ENCODE results near the gene PDCD6IP.
"Not testable (repeated sequence)": the region's sequence is repeated elsewhere in the genome, so short reads cannot be mapped to it uniquely, and the experiment has no call there.

Gene PDCD6IP

DNA sequence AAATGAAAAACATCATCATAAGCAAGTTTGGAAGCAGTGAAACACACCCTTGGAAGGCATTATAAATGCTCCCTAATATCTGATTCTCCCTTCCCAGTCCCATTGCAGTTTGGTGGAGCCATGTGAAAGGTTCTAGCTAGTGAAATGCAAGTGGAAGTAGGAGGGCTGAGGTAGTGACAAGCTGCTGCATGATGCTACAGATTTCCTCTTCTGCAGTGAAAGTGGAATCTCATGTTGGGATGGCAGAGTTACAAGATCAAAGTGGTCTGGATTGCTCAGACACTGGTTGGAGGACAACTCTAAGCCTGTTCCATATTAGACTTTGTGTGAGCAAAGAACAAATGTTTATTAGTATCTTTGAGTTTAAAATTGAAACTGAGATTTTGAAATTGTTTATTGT is 3.3 kb upstream of the PDCD6IP start:
- DNase-seq (ENCODE audit: low read depth), result no peak

DNA sequence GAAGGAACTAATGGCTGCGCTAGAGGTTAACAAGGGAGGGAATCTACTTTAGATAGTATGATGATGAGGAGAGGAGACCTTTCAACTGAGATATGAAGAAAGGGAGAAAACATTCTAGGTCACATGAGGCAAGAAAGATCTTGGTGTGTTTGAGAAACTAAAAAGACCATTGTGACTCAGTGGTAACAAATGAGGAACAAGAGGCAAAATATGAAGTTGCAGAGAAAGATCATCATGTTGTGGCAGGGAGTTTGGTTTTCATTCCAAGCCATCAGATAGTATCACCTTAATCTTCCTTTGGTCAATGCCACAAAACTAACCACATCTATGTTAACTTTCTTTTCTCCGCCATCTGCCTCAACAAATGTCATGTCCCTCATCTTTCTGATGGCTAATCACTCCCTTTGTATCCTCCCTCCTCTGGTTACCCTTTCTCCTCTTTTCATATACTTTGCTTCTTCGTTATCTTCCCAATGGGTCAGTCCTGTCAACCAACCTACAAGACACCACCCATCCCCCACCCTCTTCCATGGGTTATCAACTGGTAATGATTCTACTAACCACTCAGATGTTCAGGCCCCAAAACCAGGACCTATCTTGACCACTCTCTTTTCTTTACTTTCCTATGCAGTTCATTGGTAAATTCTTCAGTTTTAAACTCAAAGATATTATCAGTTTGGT is 2.4 kb upstream of the PDCD6IP start:
- no peak for DNase-seq (ENCODE audit: low read depth)

DNA sequence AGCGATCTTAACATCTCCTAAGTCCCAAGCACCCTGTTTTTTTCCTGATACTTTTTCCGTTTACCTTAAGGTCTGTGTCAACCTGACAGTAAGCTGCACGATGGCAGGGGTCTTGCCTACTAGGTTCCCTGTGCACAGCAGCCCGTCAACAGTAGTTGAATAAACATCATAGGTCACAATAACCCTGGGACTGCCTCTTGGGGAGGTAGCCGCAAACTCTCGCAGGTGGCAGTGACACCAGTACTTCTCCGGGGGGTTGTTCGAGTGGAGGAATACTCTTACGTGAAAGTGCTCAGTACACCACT is 365 bp upstream of the PDCD6IP start:
- no peak for DNase-seq (ENCODE audit: low read depth)

DNA sequence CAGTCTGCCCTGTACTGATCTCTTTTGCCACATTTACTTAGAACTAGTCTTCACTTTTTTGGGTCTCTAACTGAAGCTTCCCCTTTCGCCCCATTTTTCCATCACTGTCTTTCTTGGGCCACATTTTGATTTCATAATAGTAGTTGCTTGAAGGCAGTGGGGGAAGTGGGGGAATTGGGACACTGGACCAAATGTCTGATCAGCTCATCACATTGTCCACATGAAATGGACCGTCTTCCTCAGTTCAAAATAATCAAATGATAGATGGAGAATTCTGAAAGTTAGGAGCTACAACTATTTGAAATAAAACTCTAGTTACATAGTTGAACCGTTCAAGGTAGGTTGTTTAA is 747 bp downstream of the PDCD6IP start:
- DNase-seq (ENCODE audit: low read depth), result no peak

DNA sequence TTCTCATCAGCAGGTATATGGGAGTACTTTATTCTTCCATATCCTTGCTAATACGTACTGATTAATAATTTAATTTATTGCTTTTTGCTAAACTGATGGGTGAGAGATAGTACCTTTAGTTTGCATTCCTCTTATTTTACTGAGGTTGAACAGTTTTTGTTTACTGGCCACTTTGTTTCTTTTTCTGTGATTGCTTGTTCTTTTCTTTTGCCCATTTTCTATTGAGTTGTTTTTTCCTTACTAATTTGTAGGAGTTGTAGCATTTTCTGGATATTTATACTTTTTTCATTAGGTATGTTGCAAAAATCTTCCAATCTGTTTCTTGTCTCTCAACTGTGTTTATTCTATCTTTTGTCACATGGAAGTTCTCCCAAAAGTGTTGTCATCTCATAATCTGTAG is 4.8 kb downstream of the PDCD6IP start:
- no peak for DNase-seq (ENCODE audit: low read depth)

DNA sequence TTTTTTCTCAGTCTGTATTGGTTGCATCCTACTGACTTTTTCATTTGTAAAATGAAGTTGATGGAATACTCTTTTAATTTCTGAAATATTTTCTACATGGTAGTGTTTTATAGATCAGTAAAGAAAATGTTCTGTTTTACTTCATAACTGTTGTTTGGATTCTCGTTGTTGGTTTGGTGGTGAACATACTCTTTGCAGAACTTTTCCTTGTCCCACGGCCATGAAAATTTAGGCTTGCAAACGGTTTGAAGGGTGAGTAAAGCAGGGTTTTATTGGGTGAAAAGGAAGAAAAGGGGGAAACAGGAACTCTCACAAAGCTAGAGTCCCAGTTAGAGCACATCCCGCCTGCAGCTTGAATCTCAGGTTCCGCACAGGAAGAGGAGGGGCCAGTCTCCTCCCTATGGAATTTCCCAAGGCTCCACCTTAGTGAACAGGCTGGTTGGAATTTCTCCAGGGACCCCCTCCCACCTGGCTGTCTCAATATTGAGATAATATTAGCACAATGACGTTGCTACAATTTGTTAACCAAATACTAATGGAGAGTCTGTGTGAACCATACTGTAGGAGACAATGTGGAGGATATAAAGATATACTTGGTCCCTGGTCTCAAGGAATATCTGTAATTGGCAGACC is 5.6 kb downstream of the PDCD6IP start:
- DNase-seq (ENCODE audit: low read depth), result no peak

DNA sequence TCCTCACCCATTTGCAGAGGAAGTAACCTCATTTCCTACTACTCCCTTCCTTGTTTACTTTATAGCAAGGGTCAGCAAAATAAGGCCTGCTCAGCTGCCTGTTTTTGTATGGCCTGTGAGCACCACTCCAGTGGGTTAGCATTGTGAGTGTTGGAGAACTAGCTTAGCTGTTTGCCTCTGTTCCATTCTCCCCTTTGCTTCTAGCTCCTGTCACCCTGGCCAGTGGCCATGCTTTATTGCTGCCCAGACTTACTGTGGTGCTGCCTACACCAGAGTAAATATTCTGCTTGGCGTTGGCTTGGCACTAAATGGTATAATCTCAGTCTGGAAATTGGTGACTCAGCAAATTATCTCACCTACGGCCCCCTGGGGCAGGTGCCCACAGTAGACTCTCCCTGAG is 8.8 kb downstream of the PDCD6IP start:
- no peak for DNase-seq (ENCODE audit: low read depth)

DNA sequence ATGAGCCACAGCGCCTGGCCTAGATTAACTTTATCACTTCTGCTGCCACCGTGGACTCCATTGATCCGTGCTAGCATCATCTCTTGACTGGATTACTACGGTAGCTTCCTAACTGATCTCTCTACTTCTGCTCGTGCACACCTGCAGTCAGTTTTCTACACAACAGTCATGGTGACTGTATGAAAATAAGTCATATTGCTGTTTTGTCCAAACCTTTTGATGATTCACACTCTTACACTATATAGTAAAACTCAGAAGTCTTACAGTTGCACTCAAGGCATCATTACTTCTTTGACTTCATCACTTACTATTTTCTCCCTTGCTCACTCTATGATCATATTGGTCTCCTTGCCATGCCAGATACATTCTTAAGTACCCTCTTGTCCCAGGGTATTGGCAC is 10.1 kb downstream of the PDCD6IP start:
- DNase-seq (ENCODE audit: low read depth), result no peak

DNA sequence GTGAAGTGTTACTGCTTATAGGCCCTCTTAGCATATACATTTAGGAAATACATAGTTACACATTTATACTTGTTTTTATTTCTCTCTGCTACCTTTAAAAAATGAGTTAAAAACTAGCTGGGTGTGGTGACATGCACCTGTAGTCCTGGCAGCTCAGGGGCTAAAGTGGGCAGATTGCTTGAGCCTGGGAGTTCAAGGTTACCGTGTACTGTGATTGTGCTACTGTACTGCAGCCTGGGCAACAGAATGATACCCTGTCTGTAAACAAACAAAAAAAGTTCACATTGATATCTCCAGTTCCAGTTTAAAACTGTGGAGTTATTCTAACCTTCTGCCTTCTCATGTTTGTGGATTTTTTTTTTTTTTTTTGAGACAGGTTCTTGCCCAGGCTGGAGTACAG is 12.1 kb downstream of the PDCD6IP start:
- DNase-seq (ENCODE audit: low read depth), result no peak

DNA sequence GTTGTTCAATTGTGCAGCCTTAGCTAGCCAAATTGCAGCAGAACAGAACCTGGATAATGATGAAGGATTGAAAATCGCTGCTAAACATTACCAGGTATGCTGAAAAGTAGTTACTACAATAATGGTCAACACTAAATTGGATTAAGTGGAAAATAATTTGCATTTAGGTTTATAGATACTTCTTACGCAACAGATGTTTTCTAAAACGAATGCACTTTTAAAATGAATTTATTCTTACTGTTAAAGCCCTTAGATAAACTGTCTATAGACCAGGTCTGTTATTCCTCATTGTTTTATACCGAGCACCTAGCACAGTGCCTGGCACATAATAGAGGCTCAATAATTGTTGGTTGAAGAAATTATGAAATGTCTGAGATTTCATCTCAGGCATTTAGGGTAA is 23.6 kb downstream of the PDCD6IP start:
- no peak for DNase-seq (ENCODE audit: low read depth)

DNA sequence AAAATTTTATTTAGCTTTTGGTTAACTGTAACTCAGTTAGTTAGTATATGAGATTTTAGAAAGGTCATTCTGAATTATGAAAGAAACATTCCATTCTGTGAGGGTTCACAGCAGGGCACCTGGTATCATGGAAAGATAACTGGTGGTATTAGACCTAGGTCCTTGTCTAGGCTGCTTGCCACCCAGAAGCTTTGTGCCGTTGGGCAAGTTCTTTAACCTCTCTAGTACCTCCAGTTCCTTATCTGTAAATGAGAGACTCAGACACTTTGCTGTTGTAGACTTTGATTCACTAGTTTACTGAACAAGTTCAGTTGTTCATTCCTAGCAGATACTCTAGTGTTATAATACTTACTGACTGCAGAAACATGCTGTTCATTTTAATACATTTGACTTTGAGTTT is 25.4 kb downstream of the PDCD6IP start:
- no peak for DNase-seq (ENCODE audit: low read depth)

DNA sequence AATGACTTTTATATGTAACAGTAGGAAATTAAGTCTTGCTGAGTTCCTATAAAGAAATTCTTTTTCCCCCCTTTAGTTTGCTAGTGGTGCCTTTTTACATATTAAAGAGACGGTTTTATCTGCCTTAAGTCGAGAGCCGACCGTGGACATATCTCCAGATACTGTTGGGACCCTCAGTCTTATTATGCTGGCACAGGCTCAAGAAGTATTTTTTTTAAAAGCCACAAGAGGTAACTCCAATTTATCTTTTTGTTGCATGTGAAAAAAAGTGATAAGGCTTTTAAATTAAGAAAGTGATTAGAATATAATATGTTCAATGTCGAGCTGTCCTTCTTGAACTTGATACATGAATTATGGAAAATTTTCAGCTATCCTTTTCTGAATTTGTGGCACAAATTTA is 26.7 kb downstream of the PDCD6IP start:
- DNase-seq (ENCODE audit: low read depth), result no peak

DNA sequence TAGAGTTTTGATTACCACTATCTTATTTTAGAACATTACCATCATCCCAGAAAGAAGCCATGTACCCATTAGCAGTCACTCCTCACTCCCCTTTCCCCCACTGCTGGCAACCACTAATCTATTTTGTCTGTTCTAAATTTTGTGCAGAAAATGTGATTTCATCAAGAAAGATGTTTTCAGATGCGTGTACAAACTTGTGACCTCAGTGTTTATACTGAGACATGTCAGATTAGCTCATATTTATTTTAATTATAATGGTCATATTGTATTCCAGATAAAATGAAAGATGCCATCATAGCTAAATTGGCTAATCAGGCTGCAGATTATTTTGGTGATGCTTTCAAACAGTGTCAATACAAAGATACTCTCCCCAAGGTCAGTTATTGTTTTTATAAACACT is 27.8 kb downstream of the PDCD6IP start:
- no peak for DNase-seq (ENCODE audit: low read depth)

DNA sequence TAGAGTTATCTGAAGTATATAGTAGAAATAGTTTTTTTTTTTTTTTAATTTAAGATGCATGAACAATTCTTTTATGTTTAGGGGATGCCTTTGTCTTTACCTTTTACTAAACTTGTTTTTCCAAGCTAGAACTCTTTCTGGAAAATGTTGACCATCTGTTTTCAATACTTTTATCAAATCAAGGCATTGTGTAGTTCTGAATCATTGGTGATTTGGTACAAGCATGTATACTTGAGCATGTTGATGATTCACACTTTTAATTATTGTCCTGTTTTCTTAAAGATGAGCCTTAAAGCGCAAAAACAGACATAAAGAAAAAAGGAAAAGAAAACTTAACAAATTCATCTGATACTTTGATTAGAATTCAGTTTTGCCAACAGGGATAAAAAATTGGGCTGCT is 28.3 kb downstream of the PDCD6IP start:
- no peak for DNase-seq (ENCODE audit: low read depth)

DNA sequence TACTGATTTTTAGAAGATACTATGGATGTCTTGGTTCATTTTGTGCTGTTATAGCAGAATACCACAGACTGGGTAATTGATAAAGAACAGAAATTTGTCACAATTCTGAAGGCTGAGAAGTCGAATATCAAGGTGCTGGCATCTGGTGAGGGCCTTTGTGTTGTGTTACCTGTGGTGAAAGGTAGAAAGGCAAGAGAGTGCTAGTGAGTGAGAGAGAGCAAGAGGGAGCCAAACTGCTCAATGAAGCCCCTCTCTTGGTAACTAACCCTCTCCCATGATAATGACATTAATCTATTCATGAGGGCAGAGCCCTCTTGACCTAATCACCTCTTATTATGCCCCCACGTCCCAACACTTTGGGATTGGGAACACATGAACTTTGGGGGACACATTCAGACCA is 31.3 kb downstream of the PDCD6IP start:
- DNase-seq (ENCODE audit: low read depth), result no peak

DNA sequence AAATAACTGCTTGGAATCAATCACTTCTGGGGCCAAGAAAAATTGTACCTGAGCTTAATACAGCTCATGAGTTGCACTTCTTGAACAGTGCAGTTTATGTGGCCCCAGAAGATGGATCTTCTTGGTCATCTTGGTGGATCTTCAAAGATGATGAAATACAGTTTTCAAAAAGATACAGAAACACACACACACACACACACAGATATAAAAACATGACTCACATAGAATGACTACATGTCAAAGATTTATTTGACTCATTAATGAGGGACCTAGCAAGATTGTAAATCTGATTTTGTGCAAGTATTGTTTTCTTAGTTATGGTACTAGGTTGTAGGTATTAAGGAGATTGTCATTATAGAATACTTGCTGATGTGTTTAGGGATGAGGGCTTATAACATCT is 32.6 kb downstream of the PDCD6IP start:
- no peak for DNase-seq (ENCODE audit: low read depth)

DNA sequence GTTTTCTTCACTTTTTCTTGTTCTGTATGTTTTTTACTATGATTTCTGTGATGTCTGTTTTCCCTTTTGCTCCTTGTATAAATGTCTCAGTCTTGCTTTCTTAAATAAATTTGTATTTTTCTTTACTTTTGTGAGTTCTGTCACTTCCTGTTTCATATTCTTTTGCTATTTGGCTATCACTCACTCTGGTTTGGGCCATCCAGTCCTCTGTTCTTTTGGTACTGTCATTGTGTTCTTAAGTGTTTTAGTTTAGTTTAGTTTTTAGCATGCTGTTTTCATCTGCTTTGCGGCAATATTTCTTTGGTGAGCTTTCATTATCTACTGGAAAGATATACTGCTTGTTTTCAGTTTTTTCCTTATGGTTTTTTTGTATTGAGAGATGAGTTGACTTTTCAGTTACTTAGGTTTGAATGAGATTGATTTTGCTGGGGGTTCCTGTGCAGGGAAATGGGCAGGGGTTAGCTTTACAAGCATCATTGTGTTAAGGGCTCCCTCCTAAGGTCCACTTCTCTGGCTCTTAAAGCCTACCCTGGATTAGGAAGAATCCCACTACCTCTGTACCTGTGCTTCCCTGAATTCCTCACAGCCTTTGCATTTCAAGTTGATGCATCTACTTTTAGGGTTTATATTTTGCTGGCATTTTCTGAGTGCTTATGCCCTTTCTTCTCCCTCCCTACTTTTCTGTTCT is 35.1 kb downstream of the PDCD6IP start:
- DNase-seq (ENCODE audit: low read depth), result no peak

DNA sequence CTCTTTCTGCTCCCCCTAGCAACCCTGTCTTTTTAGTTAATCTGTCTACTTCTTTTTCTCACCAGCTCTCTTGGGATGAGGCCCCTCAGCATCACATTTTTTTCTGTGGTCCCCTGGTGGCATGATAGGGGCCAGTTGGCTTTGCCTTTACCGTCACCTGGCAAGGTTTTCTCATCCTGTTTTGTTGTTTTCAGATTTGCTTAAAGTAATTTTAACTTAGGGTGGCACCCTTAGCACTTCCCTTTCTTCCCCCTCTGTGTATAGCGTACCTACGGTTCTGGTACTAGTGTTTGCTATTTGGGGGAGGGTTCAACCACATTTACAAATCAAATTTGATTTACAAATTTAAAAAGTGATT is 35.6 kb downstream of the PDCD6IP start:
- DNase-seq (ENCODE audit: low read depth), result no peak

DNA sequence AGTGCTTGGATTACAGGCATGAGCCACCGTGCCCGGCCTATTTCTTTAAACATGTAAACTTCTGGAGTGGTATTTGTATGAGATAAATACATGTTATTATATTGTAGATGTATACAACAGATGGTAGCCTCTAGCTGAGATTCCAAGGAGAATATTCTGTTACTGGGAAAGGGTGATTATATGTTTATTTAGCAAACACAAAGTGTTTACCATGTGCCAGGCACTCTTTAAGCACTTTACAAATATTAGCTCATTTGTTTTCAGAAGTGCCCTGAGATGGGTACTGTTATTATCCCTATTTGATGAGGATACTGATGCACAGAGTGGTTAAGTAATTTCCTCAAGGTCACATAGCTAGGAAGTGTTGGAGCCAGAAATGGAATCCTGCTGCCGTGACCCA is 38.8 kb downstream of the PDCD6IP start:
- DNase-seq (ENCODE audit: low read depth), result not testable (repeated sequence)

DNA sequence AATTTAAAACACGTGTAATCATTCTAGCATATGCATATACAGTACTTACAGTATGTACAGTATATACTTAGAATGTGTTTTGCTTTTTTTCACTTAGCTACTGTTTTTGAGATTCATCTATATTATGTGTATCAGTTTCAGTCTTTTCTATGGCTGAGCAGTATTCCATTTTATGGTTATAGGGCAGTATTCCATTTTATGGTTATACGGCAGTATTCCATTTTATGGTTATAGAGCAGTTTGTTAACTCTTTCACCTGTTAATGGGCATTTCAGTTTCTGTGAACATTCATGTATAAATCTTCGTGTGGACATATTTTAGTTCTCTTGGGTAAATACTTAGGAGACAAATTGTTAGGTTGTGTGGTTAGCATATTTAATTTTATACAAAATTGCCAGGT is 40.9 kb downstream of the PDCD6IP start:
- no peak for DNase-seq (ENCODE audit: low read depth)

DNA sequence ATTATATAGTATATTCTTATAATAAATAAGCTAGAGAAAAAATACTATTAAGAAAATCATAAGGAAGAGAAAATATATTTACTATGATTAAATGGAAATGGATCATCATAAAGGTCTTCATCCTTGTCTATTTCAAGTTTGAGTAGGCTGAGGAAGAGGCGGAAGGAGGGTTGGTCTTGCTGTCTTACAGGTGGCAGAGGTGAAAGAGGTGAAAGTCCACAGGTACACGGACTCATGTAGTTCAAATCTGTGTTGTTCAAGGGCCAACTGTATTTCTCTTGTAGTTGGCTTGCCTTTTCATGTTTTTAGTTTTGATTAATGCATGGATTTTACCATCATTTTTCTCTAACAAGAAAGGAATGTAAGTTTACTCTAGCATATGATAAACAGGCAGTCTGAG is 41.7 kb downstream of the PDCD6IP start:
- no peak for DNase-seq (ENCODE audit: low read depth)

DNA sequence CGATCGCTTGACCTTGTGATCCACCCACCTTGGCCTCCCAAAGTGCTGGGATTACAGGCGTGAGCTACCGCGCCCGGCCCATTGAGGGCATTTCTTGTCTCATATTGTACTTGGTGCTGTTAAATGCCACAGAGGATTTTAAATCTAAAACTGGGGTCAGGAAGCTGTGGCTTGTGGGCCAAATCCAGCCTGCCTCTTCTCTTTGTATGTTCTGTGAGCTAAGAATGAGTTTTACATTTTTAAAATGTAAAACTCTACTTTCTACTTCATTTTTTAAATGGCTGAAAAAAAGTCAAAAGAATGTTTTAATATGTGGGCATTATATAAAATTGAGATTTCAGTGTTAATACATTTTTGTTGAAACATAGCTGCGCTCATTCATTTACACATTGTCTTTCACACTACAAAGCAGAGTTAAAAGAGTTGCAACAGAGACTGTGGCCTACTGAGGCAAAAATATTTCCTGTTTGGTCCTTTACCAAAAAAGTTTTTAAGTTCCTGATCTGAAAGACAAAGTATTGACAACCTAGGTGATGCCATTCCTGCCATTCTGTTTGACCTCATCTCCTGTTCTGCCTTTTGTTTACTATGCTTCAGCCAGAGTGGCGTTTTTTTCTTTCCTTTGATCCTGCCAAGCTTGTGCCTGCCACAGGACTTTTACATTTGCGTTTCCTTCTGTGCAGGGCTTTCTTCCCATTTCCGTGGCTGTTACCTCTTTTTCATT is 50.4 kb downstream of the PDCD6IP start:
- DNase-seq (ENCODE audit: low read depth), result no peak

DNA sequence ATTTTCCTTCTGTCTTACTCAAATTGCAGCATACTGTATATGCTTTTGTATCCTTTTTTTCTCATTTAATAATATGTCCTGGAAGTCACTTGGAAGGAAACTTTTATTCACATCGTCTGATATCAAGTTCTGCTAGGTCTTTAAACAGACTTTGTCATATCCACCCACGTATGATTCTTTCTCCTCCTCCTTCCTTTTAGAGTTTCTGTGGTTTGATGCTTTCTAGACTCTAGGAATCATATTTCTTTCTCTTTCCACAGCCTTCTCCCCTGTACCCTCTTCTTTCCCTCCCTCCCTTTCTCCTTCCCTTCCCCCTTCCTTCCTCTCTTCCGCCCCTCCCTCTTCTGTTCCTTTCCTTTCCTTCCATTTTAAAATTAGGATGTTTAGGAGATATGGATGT is 52.2 kb downstream of the PDCD6IP start:
- DNase-seq (ENCODE audit: low read depth), result not testable (repeated sequence)
